ENCODE data around the gene PEX12. TPM values are rescaled to one million over a fixed set of nuclear protein-coding genes. Genes with fewer than 3 reads are reported as not detected.
A peak's percentile ranks its signal among the peaks of the same experiment; 100 is the strongest.

Gene PEX12
- total RNA-seq, 1 experiment from 2014 or later, result 5.4 TPM

- Histone ChIP-seq H3K36me3 (ENCODE audit: insufficient read depth, low read length) (no peaks in the 10 kb centered on the region; the same call in 1 of the 2 replicates), H3K4me2 (ENCODE audit: low read depth, low read length, poor library complexity, severe bottlenecking) (peak overlapping the region; percentile 90), H3K9me2 (replicated peaks; ENCODE audit: insufficient read depth, low read length) (no peaks in the 10 kb centered on the region), H2AFZ (ENCODE audit: low read length) (no peak overlapping the region), H3K9me3 (ENCODE audit: low read length) (no peaks in the 10 kb centered on the region), H3K4me1 (ENCODE audit: low read length) (peaks cover 24% of the 10 kb centered on the region), H3K27me3 (ENCODE audit: low read length) (no peaks in the 10 kb centered on the region), H4K20me1 (ENCODE audit: insufficient read depth, low read depth, low read length) (no peaks in the 10 kb centered on the region), H3K27ac (ENCODE audit: low read length) (peak overlapping the region; percentile 21; the same call in 1 of the 2 replicates), H3K4me3 (ENCODE audit: low read length) (peak overlapping the region; percentile 85), H3K9ac (ENCODE audit: low read length) (peak overlapping the region; percentile 81), H3K79me2 (ENCODE audit: low read length) (peaks cover 60% of the 10 kb centered on the region)
- DNase-seq, result no peak
Observed at GRCh38 chr17:35588196-35588920, 10.0 kb upstream of the PEX12 start.

DNA sequence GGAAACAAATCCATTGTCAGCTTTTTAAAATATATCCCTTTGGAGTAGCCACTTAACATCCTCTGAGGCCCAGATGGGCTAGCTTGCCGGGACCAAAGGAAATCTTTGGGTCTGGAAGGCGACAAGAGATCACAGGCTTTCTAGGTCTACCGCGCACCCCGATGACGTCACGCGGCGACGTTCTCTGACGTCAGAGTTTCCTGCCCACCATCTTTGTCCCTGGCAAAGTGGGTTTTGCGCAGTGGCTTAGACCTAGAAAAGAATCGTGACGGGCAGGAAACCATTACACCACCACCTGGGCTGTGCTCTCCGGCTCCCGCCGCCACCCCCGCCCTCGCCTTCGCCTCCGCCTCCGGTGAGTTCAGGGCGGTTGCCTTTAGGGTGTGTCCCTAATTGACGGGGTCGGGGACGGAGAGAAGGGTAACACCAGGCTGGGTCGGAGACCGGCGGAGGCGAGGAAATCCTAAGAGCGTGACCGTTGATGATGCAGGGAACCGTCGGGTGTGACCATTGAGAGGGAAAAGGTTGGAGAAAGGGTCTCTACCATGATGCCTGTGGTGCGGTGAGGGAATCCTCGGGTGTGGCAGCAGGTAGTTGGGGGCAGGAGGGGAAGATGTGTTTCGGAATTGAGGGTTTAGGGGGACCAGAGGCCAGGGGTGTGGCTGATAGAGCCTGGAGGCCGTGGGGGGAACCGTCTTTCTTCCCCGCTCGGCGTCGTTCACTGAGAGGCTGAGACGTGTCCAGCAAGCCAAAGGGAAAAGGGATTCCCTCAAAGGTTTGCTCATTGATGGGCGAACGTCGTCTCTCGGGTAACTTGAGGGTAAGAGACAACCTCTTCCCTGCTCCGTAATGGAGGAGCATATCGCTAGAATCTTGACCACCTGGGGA, 8.9 kb upstream of the PEX12 start, which contains the start of gene AP2B1:
Gene AP2B1, plus strand, starts transcription at position 249 of the 888 bp plus-strand sequence. CDS start 6,709 bp downstream, outside the sequence.
- Histone ChIP-seq H3K4me1 (ENCODE audit: low read length) (peaks cover 24% of the 10 kb centered on the region), H3K4me3 (ENCODE audit: low read length) (peak within 1 kb of the TSS; percentile 85), H2AFZ (ENCODE audit: low read length) (peak within 1 kb of the TSS; percentile 63), H3K9me2 (replicated peaks; ENCODE audit: insufficient read depth, low read length) (no peaks in the 10 kb centered on the region), H3K9me3 (ENCODE audit: low read length) (no peaks in the 10 kb centered on the region), H3K36me3 (ENCODE audit: insufficient read depth, low read length) (no peaks in the 10 kb centered on the region; the same call in 1 of the 2 replicates), H4K20me1 (ENCODE audit: insufficient read depth, low read depth, low read length) (no peaks in the 10 kb centered on the region), H3K9ac (ENCODE audit: low read length) (peak within 1 kb of the TSS; percentile 81), H3K4me2 (ENCODE audit: low read depth, low read length, poor library complexity, severe bottlenecking) (peak within 1 kb of the TSS; percentile 90), H3K79me2 (ENCODE audit: low read length) (peaks cover 50% of the 10 kb centered on the region), H3K27me3 (ENCODE audit: low read length) (no peaks in the 10 kb centered on the region), H3K27ac (ENCODE audit: low read length) (peak within 1 kb of the TSS; percentile 71)
- peak; percentile 98 for DNase-seq

- H3K4me1 ChIP-seq (ENCODE audit: low read length), result peaks cover 24% of the 10 kb centered on the region
- peak overlapping the region; percentile 71 for H3K27ac ChIP-seq (ENCODE audit: low read length)
- no peaks in the 10 kb centered on the region for H4K20me1 ChIP-seq (ENCODE audit: insufficient read depth, low read depth, low read length)
- no peaks in the 10 kb centered on the region for H3K27me3 ChIP-seq (ENCODE audit: low read length)
- H3K9ac ChIP-seq (ENCODE audit: low read length), result peak overlapping the region; percentile 81
- H3K79me2 ChIP-seq (ENCODE audit: low read length), result peaks cover 43% of the 10 kb centered on the region
- H3K4me3 ChIP-seq (ENCODE audit: low read length), result peak overlapping the region; percentile 85
- no peaks in the 10 kb centered on the region for H3K9me2 ChIP-seq (replicated peaks; ENCODE audit: insufficient read depth, low read length)
- no peak for DNase-seq
- H2AFZ ChIP-seq (ENCODE audit: low read length), result peak overlapping the region; percentile 63; the same call in 1 of the 2 replicates
- no peaks in the 10 kb centered on the region; the same call in 1 of the 2 replicates for H3K36me3 ChIP-seq (ENCODE audit: insufficient read depth, low read length)
- H3K9me3 ChIP-seq (ENCODE audit: low read length), result no peaks in the 10 kb centered on the region
- peak overlapping the region; percentile 90 for H3K4me2 ChIP-seq (ENCODE audit: low read depth, low read length, poor library complexity, severe bottlenecking)
Observed at GRCh38 chr17:35586569-35587073, 8.2 kb upstream of the PEX12 start.

DNA sequence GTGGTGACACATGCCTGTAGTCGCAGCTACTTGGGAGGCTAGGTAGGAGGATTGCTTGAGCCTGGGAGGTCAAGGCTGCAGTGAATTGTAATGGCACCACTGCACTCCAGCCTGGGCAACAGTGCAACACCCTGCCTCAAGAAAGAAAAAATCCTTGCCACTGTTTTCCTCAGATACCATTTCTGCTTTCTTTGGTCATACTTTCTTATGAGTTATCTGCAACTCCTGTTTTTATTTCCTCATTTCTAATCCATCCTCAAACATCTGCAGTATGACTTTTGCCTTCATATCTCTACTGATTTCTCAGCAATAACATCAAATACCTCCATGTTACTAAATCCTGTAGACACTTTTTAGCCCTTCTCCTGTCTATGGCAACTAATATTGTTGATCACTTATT, 5.7 kb upstream of the PEX12 start:
- H4K20me1 ChIP-seq (ENCODE audit: insufficient read depth, low read depth, low read length), result no peaks in the 10 kb centered on the region
- H2AFZ ChIP-seq (ENCODE audit: low read length), result 0 out of 2 replicates have a peak overlapping the region, but pooled peaks have one; percentile 15
- H3K4me3 ChIP-seq (ENCODE audit: low read length), result no peak overlapping the region
- H3K9me2 ChIP-seq (replicated peaks; ENCODE audit: insufficient read depth, low read length), result no peaks in the 10 kb centered on the region
- DNase-seq, result no peak
- peaks cover 25% of the 10 kb centered on the region for H3K4me1 ChIP-seq (ENCODE audit: low read length)
- no peaks in the 10 kb centered on the region for H3K27me3 ChIP-seq (ENCODE audit: low read length)
- no peak overlapping the region for H3K9ac ChIP-seq (ENCODE audit: low read length)
- H3K79me2 ChIP-seq (ENCODE audit: low read length), result peaks cover 21% of the 10 kb centered on the region
- H3K4me2 ChIP-seq (ENCODE audit: low read depth, low read length, poor library complexity, severe bottlenecking), result no peak overlapping the region
- H3K27ac ChIP-seq (ENCODE audit: low read length), result no peak overlapping the region
- no peaks in the 10 kb centered on the region for H3K36me3 ChIP-seq (ENCODE audit: insufficient read depth, low read length)
- H3K9me3 ChIP-seq (ENCODE audit: low read length), result no peaks in the 10 kb centered on the region

DNA sequence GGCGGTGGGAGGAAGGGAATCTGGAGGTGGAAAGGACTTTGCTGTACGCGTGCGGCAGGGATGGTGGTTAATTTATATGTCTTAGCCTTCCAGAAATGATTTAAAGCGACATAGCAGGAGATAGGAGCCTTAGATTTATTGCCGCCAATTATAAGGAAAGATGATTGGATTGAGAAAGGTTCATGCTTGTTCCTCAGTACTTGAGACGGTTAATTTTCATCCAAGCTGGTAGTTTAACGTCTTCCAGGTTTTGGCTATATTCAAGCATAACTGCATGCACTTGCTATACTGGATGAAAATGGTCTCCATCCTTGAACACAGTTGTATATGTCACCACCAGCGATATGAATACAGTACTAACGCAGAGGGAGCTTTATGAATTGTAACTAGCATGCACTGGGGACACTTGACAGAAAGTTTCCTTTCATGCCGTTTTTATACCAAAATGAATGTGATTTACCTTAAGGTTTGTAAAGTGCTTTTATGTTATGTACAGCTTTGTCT, 610 bp upstream of the PEX12 start:
- H2AFZ ChIP-seq (ENCODE audit: low read length), result peak overlapping the region; percentile 40; the same call in 1 of the 2 replicates

DNA sequence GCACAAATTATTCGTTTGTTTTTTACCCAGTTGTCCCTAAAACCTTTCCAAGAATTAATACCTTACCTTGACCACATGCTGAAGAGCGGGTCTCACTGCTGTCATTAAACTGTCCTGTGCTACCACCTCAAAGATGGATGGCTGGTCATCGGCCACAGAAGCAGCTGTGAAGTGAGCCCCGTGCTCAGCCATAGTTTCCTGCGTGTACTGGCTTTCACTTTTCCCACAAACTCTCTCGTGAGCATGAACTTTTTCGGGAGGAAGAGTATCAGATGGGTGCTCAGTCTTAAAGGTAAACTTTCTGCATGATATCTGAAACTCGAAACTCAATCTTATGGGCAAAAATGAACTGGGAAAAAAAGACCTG, 558 bp downstream of the PEX12 start:
- H3K4me3 ChIP-seq (ENCODE audit: low read length), result peak overlapping the region; percentile 86
- H3K4me1 ChIP-seq (ENCODE audit: low read length), result peaks cover 28% of the 10 kb centered on the region
- H2AFZ ChIP-seq (ENCODE audit: low read length), result peak overlapping the region; percentile 11; the same call in 1 of the 2 replicates

More for the DNA sequence above, 610 bp upstream of the PEX12 start:
- Histone ChIP-seq H3K9ac (ENCODE audit: low read length) (peak overlapping the region; percentile 90), H3K79me2 (ENCODE audit: low read length) (peaks cover 21% of the 10 kb centered on the region), H3K9me3 (ENCODE audit: low read length) (no peaks in the 10 kb centered on the region), H3K4me3 (ENCODE audit: low read length) (peak overlapping the region; percentile 86), H3K4me2 (ENCODE audit: low read depth, low read length, poor library complexity, severe bottlenecking) (peak overlapping the region; percentile 97), H3K9me2 (replicated peaks; ENCODE audit: insufficient read depth, low read length) (no peaks in the 10 kb centered on the region), H3K36me3 (ENCODE audit: insufficient read depth, low read length) (peaks cover 18% of the 10 kb centered on the region; the same call in 1 of the 2 replicates), H3K4me1 (ENCODE audit: low read length) (peaks cover 28% of the 10 kb centered on the region), H3K27me3 (ENCODE audit: low read length) (no peaks in the 10 kb centered on the region), H3K27ac (ENCODE audit: low read length) (peak overlapping the region; percentile 72), H4K20me1 (ENCODE audit: insufficient read depth, low read depth, low read length) (no peaks in the 10 kb centered on the region)
- DNase-seq, result peak; percentile 64

GRCh38 chr17:35575759-35576158, 2.6 kb downstream of the PEX12 start:
- H3K9ac ChIP-seq (ENCODE audit: low read length), result no peak overlapping the region
- H3K27ac ChIP-seq (ENCODE audit: low read length), result no peak overlapping the region
- no peaks in the 10 kb centered on the region for H3K9me2 ChIP-seq (replicated peaks; ENCODE audit: insufficient read depth, low read length)
- peaks cover 28% of the 10 kb centered on the region for H3K4me1 ChIP-seq (ENCODE audit: low read length)
- H3K4me2 ChIP-seq (ENCODE audit: low read depth, low read length, poor library complexity, severe bottlenecking), result peak overlapping the region; percentile 97
- no peak overlapping the region for H3K4me3 ChIP-seq (ENCODE audit: low read length)
- H4K20me1 ChIP-seq (ENCODE audit: insufficient read depth, low read depth, low read length), result no peaks in the 10 kb centered on the region
- DNase-seq, result no peak
- no peak overlapping the region for H2AFZ ChIP-seq (ENCODE audit: low read length)
- no peaks in the 10 kb centered on the region for H3K27me3 ChIP-seq (ENCODE audit: low read length)
- H3K36me3 ChIP-seq (ENCODE audit: insufficient read depth, low read length), result peaks cover 18% of the 10 kb centered on the region; the same call in 1 of the 2 replicates
- H3K79me2 ChIP-seq (ENCODE audit: low read length), result peaks cover 34% of the 10 kb centered on the region
- no peaks in the 10 kb centered on the region for H3K9me3 ChIP-seq (ENCODE audit: low read length)

More for the DNA sequence above, 558 bp downstream of the PEX12 start:
- Histone ChIP-seq H3K27me3 (ENCODE audit: low read length) (no peaks in the 10 kb centered on the region), H3K4me2 (ENCODE audit: low read depth, low read length, poor library complexity, severe bottlenecking) (peak overlapping the region; percentile 97), H3K9me3 (ENCODE audit: low read length) (no peaks in the 10 kb centered on the region), H3K27ac (ENCODE audit: low read length) (peak overlapping the region; percentile 45; the same call in 1 of the 2 replicates), H4K20me1 (ENCODE audit: insufficient read depth, low read depth, low read length) (no peaks in the 10 kb centered on the region), H3K79me2 (ENCODE audit: low read length) (peaks cover 21% of the 10 kb centered on the region), H3K9me2 (replicated peaks; ENCODE audit: insufficient read depth, low read length) (no peaks in the 10 kb centered on the region), H3K36me3 (ENCODE audit: insufficient read depth, low read length) (peaks cover 18% of the 10 kb centered on the region; the same call in 1 of the 2 replicates), H3K9ac (ENCODE audit: low read length) (peak overlapping the region; percentile 90)
- peak; percentile 58 for DNase-seq

Data from Karpas-422 (cell line).